GM10248 (cell line): ENCODE results near the gene TBX3.

ENCODE experiments used
- CTCF ChIA-PET: fragments of 300-600 bp; sonication (Branson Sonifier 250); formaldehyde crosslinking; extraction: SDS; loops from one replicate; lab custom pipeline; 2021; ENCODE audit warnings: antibody characterized with exemption; lab: Yijun Ruan, JAX
- POLR2A ChIA-PET: fragments of 350-650 bp; sonication (Branson Sonifier 250); formaldehyde crosslinking; extraction: SDS; loops from one replicate; lab custom pipeline; 2020; ENCODE audit warnings: antibody characterized with exemption; lab: Yijun Ruan, JAX
- DNase-seq: peaks from one replicate; pipeline ENCODE4 v3.0.0; 2012; ENCODE audit errors: extremely low spot score
- CTCF ChIP-seq: IDR thresholded peaks from 2 replicates; pipeline ENCODE4 v1.5.1; 2012; ENCODE audit warnings: mild to moderate bottlenecking, low read depth; ENCODE audit errors: extremely low read depth, missing control alignments, control extremely low read depth

Gene TBX3

GRCh38 chr12:114659084-114659483, 24.9 kb downstream of the TBX3 start:
- ChIA-PET POLR2A (no interaction called here), CTCF (no interaction called here)
- no peak for DNase-seq
- no peak for TF ChIP-seq CTCF

GRCh38 chr12:114658002-114658441, 26.0 kb downstream of the TBX3 start:
- TF ChIP-seq CTCF, result no peak
- POLR2A ChIA-PET, result no interaction called here
- DNase-seq, result no peak
- CTCF ChIA-PET, result interaction anchor here (1.0 kb wide), 1 partner anchor 1094 kb away, joined by 5 read pairs; no protein-coding TSS in a partner anchor

GRCh38 chr12:114657597-114657920, 26.4 kb downstream of the TBX3 start:
- no peak for TF ChIP-seq CTCF
- ChIA-PET POLR2A (no interaction called here), CTCF (no interaction called here)
- DNase-seq, result no peak

- no peak for TF ChIP-seq CTCF
- CTCF ChIA-PET, result interaction anchor here (1.1 kb wide), 1 partner anchor 1261 kb away, joined by 4 read pairs; no protein-coding TSS in a partner anchor
Observed at GRCh38 chr12:114656906-114657596, 26.9 kb downstream of the TBX3 start.

GRCh38 chr12:114655934-114656749, 27.8 kb downstream of the TBX3 start:
- POLR2A ChIA-PET, result no interaction called here
- CTCF ChIA-PET, result interaction anchor here (1.1 kb wide), 3 partner anchors 29 to 1262 kb away, joined by 3 to 4 read pairs (median 3); no protein-coding TSS in a partner anchor
- TF ChIP-seq CTCF, result no peak
- DNase-seq, result no peak

More at GRCh38 chr12:114656906-114657596, 26.9 kb downstream of the TBX3 start:
- POLR2A ChIA-PET, result no interaction called here
- no peak for DNase-seq

- TF ChIP-seq CTCF, result no peak
- POLR2A ChIA-PET, result no interaction called here
- no peak for DNase-seq
- CTCF ChIA-PET, result no interaction called here
Observed at GRCh38 chr12:114649585-114649984, 34.4 kb downstream of the TBX3 start.
